Spinal cord (tissue), 10 donors: ENCODE measurements around the gene RNF180. TPM values are rescaled to one million over a fixed set of nuclear protein-coding genes. Genes with fewer than 3 reads are reported as not detected.

ENCODE experiments used
- DNase-seq, 6 donors: peaks; one replicate each; pipeline versions ENCODE4 v3.0.0 to v3.0.0-alpha.2; 2013 to 2015; ENCODE audit warnings: low spot score in 6 of 6, low read depth in 4 of 6
- H3K27ac ChIP-seq: one replicate; pipeline ENCODE4 v1.5.1; 2013; ENCODE audit warnings: low read depth, low read length, control low read depth
- H3K27me3 ChIP-seq: one replicate; pipeline ENCODE4 v1.6.1; 2013; ENCODE audit warnings: low read length; ENCODE audit not compliant: control insufficient read depth, insufficient read depth
- H3K36me3 ChIP-seq: one replicate; pipeline ENCODE4 v1.6.1; 2013; ENCODE audit warnings: low read length; ENCODE audit not compliant: control insufficient read depth, insufficient read depth
- H3K4me1 ChIP-seq: one replicate; pipeline ENCODE4 v1.6.1; 2013; ENCODE audit warnings: low read length; ENCODE audit not compliant: control insufficient read depth, insufficient read depth
- H3K4me3 ChIP-seq: one replicate; pipeline ENCODE4 v1.5.1; 2013; ENCODE audit warnings: low read depth, low read length, control low read depth
- H3K9me3 ChIP-seq: one replicate; pipeline ENCODE4 v1.6.1; 2013; ENCODE audit warnings: low read length; ENCODE audit not compliant: control insufficient read depth, insufficient read depth
- WGBS: methylation state at CpG from one replicate; pipeline ENCODE4 v1.1.5; 2013; ENCODE audit warnings: missing lambda C conversion rate; ENCODE audit not compliant: insufficient coverage; 5-methylcytosine and 5-hydroxymethylcytosine counted together
- polyA plus RNA-seq, 2 donors: library from polyadenylated mRNA; unstranded; fragments of 120-200 nt; gene quantifications; one replicate each; pipeline ENCODE4 v1.2.1, GENCODE V29; 2013; ENCODE audit not compliant: insufficient read length in 2 of 2
- total RNA-seq, 2 donors: library from RNA; depleted of rRNA in 1 of 2; stranded (reverse); fragments of 120-200 nt in 1 of 2; fragments of >200 nt in 1 of 2; gene quantifications; one replicate each; pipeline versions ENCODE4 v1.2.3 to v1.2.4, GENCODE V29; 2013 to 2014
- donor health status: healthy.

The RNF180 gene
- total and polyA plus RNA-seq, 4 donors = 10.0 to 39.4 (median 18.0) TPM

- peaks cover 5% of the 10 kb centered on the region for H3K4me1 ChIP-seq
- peak in 1 of 6 donors; percentile 3 for DNase-seq
- H3K27me3 ChIP-seq = no peaks in the 10 kb centered on the region
- H3K36me3 ChIP-seq = peaks cover 16% of the 10 kb centered on the region
- H3K9me3 ChIP-seq = peaks cover 4% of the 10 kb centered on the region
- 91% methylated on average over 5 of the region's 6 CpGs for WGBS
- H3K4me3 ChIP-seq = no peak overlapping the region
- no peak overlapping the region for H3K27ac ChIP-seq
Measured at GRCh38 chr5:64330728-64331231, 165.1 kb downstream of the RNF180 start.

GRCh38 chr5:64331597-64332277, 166.1 kb downstream of the RNF180 start:
- Histone ChIP-seq H3K27me3 (no peaks in the 10 kb centered on the region), H3K9me3 (peaks cover 3% of the 10 kb centered on the region), H3K36me3 (peaks cover 16% of the 10 kb centered on the region), H3K4me3 (no peak overlapping the region), H3K27ac (no peak overlapping the region), H3K4me1 (peaks cover 5% of the 10 kb centered on the region)
- 78% methylated on average over 9 of the region's 9 CpGs for WGBS
- peak in 2 of 6 donors; percentile 22 to 35 for DNase-seq

- Histone ChIP-seq H3K9me3 (no peaks in the 10 kb centered on the region), H3K27me3 (no peaks in the 10 kb centered on the region), H3K27ac (no peak overlapping the region), H3K36me3 (peaks cover 16% of the 10 kb centered on the region), H3K4me3 (no peak overlapping the region), H3K4me1 (peaks cover 5% of the 10 kb centered on the region)
- peak in 4 of 6 donors; percentile 11 to 67 (median 22) for DNase-seq
- no CpG with 5 or more reads among the region's 2 CpGs for WGBS
Measured at GRCh38 chr5:64333886-64334285, 168.2 kb downstream of the RNF180 start.

GRCh38 chr5:64339769-64340168, 174.1 kb downstream of the RNF180 start:
- no CpG with 5 or more reads among the region's 1 CpG for WGBS
- H3K9me3 ChIP-seq = peaks cover 1% of the 10 kb centered on the region
- no peak for DNase-seq
- no peaks in the 10 kb centered on the region for H3K36me3 ChIP-seq
- no peak overlapping the region for H3K4me3 ChIP-seq
- H3K27me3 ChIP-seq = no peaks in the 10 kb centered on the region
- no peaks in the 10 kb centered on the region for H3K4me1 ChIP-seq
- H3K27ac ChIP-seq = no peak overlapping the region

GRCh38 chr5:64340293-64340692, 174.7 kb downstream of the RNF180 start:
- H3K9me3 ChIP-seq = peaks cover 1% of the 10 kb centered on the region
- no CpG with 5 or more reads among the region's 1 CpG for WGBS
- H3K4me1 ChIP-seq = no peaks in the 10 kb centered on the region
- no peak overlapping the region for H3K27ac ChIP-seq
- H3K4me3 ChIP-seq = no peak overlapping the region
- no peak for DNase-seq
- H3K27me3 ChIP-seq = no peaks in the 10 kb centered on the region
- no peaks in the 10 kb centered on the region for H3K36me3 ChIP-seq

- DNase-seq = no peak
- H3K4me3 ChIP-seq = no peak overlapping the region
- no CpG with 5 or more reads among the region's 1 CpG for WGBS
- no peaks in the 10 kb centered on the region for H3K27me3 ChIP-seq
- no peak overlapping the region for H3K27ac ChIP-seq
- no peaks in the 10 kb centered on the region for H3K36me3 ChIP-seq
- peaks cover 1% of the 10 kb centered on the region for H3K9me3 ChIP-seq
- H3K4me1 ChIP-seq = no peaks in the 10 kb centered on the region
Measured at GRCh38 chr5:64341340-64341739, 175.7 kb downstream of the RNF180 start.

GRCh38 chr5:64344501-64344900, 178.9 kb downstream of the RNF180 start:
- H3K9me3 ChIP-seq = peaks cover 1% of the 10 kb centered on the region
- H3K36me3 ChIP-seq = no peaks in the 10 kb centered on the region
- H3K27ac ChIP-seq = no peak overlapping the region
- WGBS = no CpG with 5 or more reads among the region's 1 CpG
- H3K4me1 ChIP-seq = no peaks in the 10 kb centered on the region
- no peak for DNase-seq
- H3K4me3 ChIP-seq = no peak overlapping the region
- no peaks in the 10 kb centered on the region for H3K27me3 ChIP-seq

GRCh38 chr5:64347309-64347708, 181.7 kb downstream of the RNF180 start:
- peaks cover 1% of the 10 kb centered on the region for H3K9me3 ChIP-seq
- no peak overlapping the region for H3K27ac ChIP-seq
- no peaks in the 10 kb centered on the region for H3K4me1 ChIP-seq
- peak in 2 of 6 donors; percentile 14 to 30 for DNase-seq
- no peaks in the 10 kb centered on the region for H3K36me3 ChIP-seq
- H3K4me3 ChIP-seq = no peak overlapping the region
- H3K27me3 ChIP-seq = no peaks in the 10 kb centered on the region

GRCh38 chr5:64364426-64364825, 198.8 kb downstream of the RNF180 start:
- 71% methylated on average over 3 of the region's 3 CpGs for WGBS
- Histone ChIP-seq H3K27ac (no peak overlapping the region), H3K9me3 (peaks cover 8% of the 10 kb centered on the region), H3K4me1 (no peaks in the 10 kb centered on the region), H3K4me3 (no peak overlapping the region), H3K36me3 (no peaks in the 10 kb centered on the region), H3K27me3 (no peaks in the 10 kb centered on the region)
- no peak for DNase-seq

- Histone ChIP-seq H3K36me3 (no peaks in the 10 kb centered on the region), H3K27ac (no peak overlapping the region), H3K27me3 (no peaks in the 10 kb centered on the region), H3K9me3 (peaks cover 1% of the 10 kb centered on the region), H3K4me3 (no peak overlapping the region), H3K4me1 (no peaks in the 10 kb centered on the region)
- no peak for DNase-seq
Measured at GRCh38 chr5:64384765-64385164, 219.1 kb downstream of the RNF180 start.
